ENCODE results near the gene S1PR4.

Gene S1PR4

GRCh38 chr19:3227054-3227626, 48.6 kb downstream of the S1PR4 start:
- no peak for FAIRE-seq
- TF ChIP-seq POLR2A (IDR thresholded peaks at IDR 0.05; ENCODE audit: low read depth, low read length), result no peak
- TF ChIP-seq SPI1 (IDR thresholded peaks at IDR 0.05; ENCODE audit: low read depth, low read length), result no peak
- no peak for TF ChIP-seq PAX5 (IDR thresholded peaks at IDR 0.05; ENCODE audit: insufficient read depth, low read length, severe bottlenecking)
- no peak for TF ChIP-seq TAF1 (IDR thresholded peaks at IDR 0.05; ENCODE audit: low read depth, low read length)
- no peak for TF ChIP-seq POLR2AphosphoS5 (IDR thresholded peaks at IDR 0.05; ENCODE audit: low read depth, low read length)
- no peak for TF ChIP-seq POU2F2 (IDR thresholded peaks at IDR 0.05; ENCODE audit: low read depth, low read length)
- no peak for DNase-seq (ENCODE audit: insufficient read length, low spot score)

- TF ChIP-seq PAX5 (IDR thresholded peaks at IDR 0.05; ENCODE audit: insufficient read depth, low read length, severe bottlenecking) (no peak), POU2F2 (IDR thresholded peaks at IDR 0.05; ENCODE audit: low read depth, low read length) (no peak), SPI1 (IDR thresholded peaks at IDR 0.05; ENCODE audit: low read depth, low read length) (no peak), POLR2A (IDR thresholded peaks at IDR 0.05; ENCODE audit: low read depth, low read length) (no peak), POLR2AphosphoS5 (IDR thresholded peaks at IDR 0.05; ENCODE audit: low read depth, low read length) (no peak), TAF1 (IDR thresholded peaks at IDR 0.05; ENCODE audit: low read depth, low read length) (no peak)
- DNase-seq (ENCODE audit: insufficient read length, low spot score) (no peak), FAIRE-seq (no peak)
These were observed 50.8 kb downstream of the S1PR4 start for GRCh38 chr19:3229346-3229743.

Data from GM12891 (cell line).